GM23338 (cell line): ENCODE measurements around the gene B3GNT3. TPM values are rescaled to one million over a fixed set of nuclear protein-coding genes. Genes with fewer than 3 reads are reported as not detected.

Source experiments
- ATAC-seq: fragments of 200-7000 bp; cut with Tn5 transposase; 3 replicates; pipeline ENCODE4 v1.9.1; 2020
- DNase-seq: peaks from one replicate; pipeline ENCODE4 v3.0.0-alpha.2; 2015; ENCODE audit warnings: low spot score
- H2AFZ ChIP-seq: fragments of 200-600 bp; sonication (generic); 2 replicates; pipeline ENCODE4 v1.8.0; 2016; ENCODE audit warnings: antibody characterized with exemption, mild to moderate bottlenecking, moderate library complexity
- H3F3A ChIP-seq: fragments of 200-600 bp; sonication (generic); replicated peaks from 2 replicates; pipeline ENCODE4 v1.8.0; 2017; ENCODE audit warnings: antibody characterized with exemption, mixed run types, low read depth
- H3K27ac ChIP-seq: fragments of 200-600 bp; sonication (generic); 2 replicates; pipeline ENCODE4 v1.6.1; 2016; ENCODE audit warnings: low read depth
- H3K27me3 ChIP-seq: fragments of 200-600 bp; sonication (generic); 2 replicates; pipeline ENCODE4 v1.8.0; 2016; ENCODE audit warnings: mild to moderate bottlenecking, mixed run types, moderate library complexity; ENCODE audit not compliant: insufficient read depth
- H3K36me3 ChIP-seq: fragments of 200-600 bp; sonication (generic); 2 replicates; pipeline ENCODE4 v1.8.0; 2016; ENCODE audit warnings: mild to moderate bottlenecking; ENCODE audit not compliant: insufficient read depth
- H3K4me1 ChIP-seq: fragments of 200-600 bp; sonication (generic); 2 replicates; pipeline ENCODE4 v1.8.0; 2016; ENCODE audit warnings: mild to moderate bottlenecking, moderate library complexity; ENCODE audit not compliant: insufficient read depth
- H3K4me2 ChIP-seq: fragments of 200-600 bp; sonication (generic); 2 replicates; pipeline ENCODE4 v1.7.1; 2017; ENCODE audit warnings: mixed run types
- H3K4me3 ChIP-seq: fragments of 200-600 bp; sonication (generic); 2 replicates; pipeline ENCODE4 v1.6.1; 2016; ENCODE audit warnings: mixed run types
- H3K79me2 ChIP-seq: fragments of 200-600 bp; sonication (generic); replicated peaks from 2 replicates; pipeline ENCODE4 v1.8.0; 2017; ENCODE audit warnings: mild to moderate bottlenecking; ENCODE audit not compliant: insufficient read depth
- H3K9me2 ChIP-seq: fragments of 200-600 bp; sonication (generic); 2 replicates; pipeline ENCODE4 v1.8.0; 2017; ENCODE audit not compliant: insufficient read depth
- H4K20me1 ChIP-seq: fragments of 200-600 bp; sonication (generic); replicated peaks from 2 replicates; pipeline ENCODE4 v1.8.0; 2017; ENCODE audit warnings: mild to moderate bottlenecking; ENCODE audit not compliant: insufficient read depth
- H3K27ac Mint-ChIP-seq: 2 replicates; pipeline ENCODE4 v1.8.0; 2020; ENCODE audit warnings: inconsistent platforms, mild to moderate bottlenecking, moderate library complexity, mixed read lengths
- H3K27me3 Mint-ChIP-seq: 3 replicates; pipeline ENCODE4 v1.8.0; 2022; ENCODE audit warnings: low read depth, mild to moderate bottlenecking, moderate library complexity, mixed read lengths, inconsistent platforms; ENCODE audit not compliant: insufficient read depth, poor library complexity
- H3K36me3 Mint-ChIP-seq: 3 replicates; pipeline ENCODE4 v1.8.0; 2021; ENCODE audit warnings: low read depth, mild to moderate bottlenecking, inconsistent platforms, moderate library complexity, mixed read lengths
- H3K4me1 Mint-ChIP-seq: 3 replicates; pipeline ENCODE4 v1.8.0; 2020; ENCODE audit warnings: mild to moderate bottlenecking, inconsistent platforms, mixed read lengths
- H3K4me3 Mint-ChIP-seq: 3 replicates; pipeline ENCODE4 v1.8.0; 2021; ENCODE audit warnings: moderate library complexity, mild to moderate bottlenecking, inconsistent platforms, mixed read lengths
- H3K9me3 Mint-ChIP-seq: 3 replicates; pipeline ENCODE4 v1.8.0; 2020; ENCODE audit warnings: moderate library complexity, mild to moderate bottlenecking, inconsistent platforms, mixed read lengths
- CREB1 ChIP-seq: fragments of 250-450 bp; sonication (Bioruptor Pico); IDR thresholded peaks from 2 replicates; pipeline ENCODE4 v1.5.0; 2020; ENCODE audit warnings: low read depth, mild to moderate bottlenecking, moderate library complexity
- EZH2 ChIP-seq: fragments of 200-600 bp; sonication (generic); IDR thresholded peaks from one replicate; pipeline ENCODE4 v1.8.0; 2017; ENCODE audit warnings: antibody characterized with exemption, mild to moderate bottlenecking, low read depth; ENCODE audit not compliant: unreplicated experiment
- EZH2phosphoT487 ChIP-seq: fragments of 200-600 bp; sonication (generic); IDR thresholded peaks from one replicate; pipeline ENCODE4 v1.8.1; 2018; ENCODE audit warnings: antibody characterized with exemption; ENCODE audit not compliant: unreplicated experiment
- JUNB ChIP-seq: IDR thresholded peaks from one replicate; pipeline ENCODE4 v1.6.1; 2016; ENCODE audit warnings: antibody characterized with exemption; ENCODE audit not compliant: unreplicated experiment
- POLR2AphosphoS5 ChIP-seq: IDR thresholded peaks from 2 replicates; pipeline ENCODE4 v1.6.1; 2016; ENCODE audit warnings: antibody characterized with exemption, low read depth
- STAT1 ChIP-seq: IDR thresholded peaks from one replicate; pipeline ENCODE4 v1.6.1; 2016; ENCODE audit warnings: antibody characterized with exemption; ENCODE audit not compliant: unreplicated experiment
- ZNF114 ChIP-seq: fragments of 250-450 bp; sonication (Bioruptor Pico); IDR thresholded peaks from 2 replicates; pipeline ENCODE4 v1.5.0; 2020; ENCODE audit warnings: mild to moderate bottlenecking, moderate library complexity
- polyA plus RNA-seq: library from polyadenylated mRNA; unstranded; fragments of >200 nt; fragmentation: Nextera tagmentation; extraction: Ambion mirVana; gene quantifications from 2 replicates; pipeline ENCODE4 v1.2.1, GENCODE V29; 2016
- total RNA-seq: library from RNA; depleted of rRNA; stranded (reverse); fragments of >200 nt; shearing (Covaris generic); gene quantifications from 2 replicates; pipeline ENCODE4 v1.2.3, GENCODE V29; 2014
- TF ChIP-seq, protein P1 (sequence below), 2 experiments: fragments of 200-600 bp in 1 of 2; sonication (generic) in 1 of 2; conservative IDR thresholded peaks; 2 replicates each; pipeline versions ENCODE4 v1.5.1 to v1.6.1; 2016 to 2017; ENCODE audit warnings: antibody characterized with exemption in 2 of 2, low read depth in 2 of 2, mild to moderate bottlenecking in 2 of 2, moderate library complexity in 1 of 2
- TF ChIP-seq, protein P2 (sequence below): IDR thresholded peaks from one replicate; pipeline ENCODE4 v1.6.1; 2018; ENCODE audit warnings: antibody characterized with exemption; ENCODE audit not compliant: unreplicated experiment

B3GNT3 gene
- total and polyA plus RNA-seq, 2 experiments from 2014 or later: 0.99 to 1.9 TPM

DNA sequence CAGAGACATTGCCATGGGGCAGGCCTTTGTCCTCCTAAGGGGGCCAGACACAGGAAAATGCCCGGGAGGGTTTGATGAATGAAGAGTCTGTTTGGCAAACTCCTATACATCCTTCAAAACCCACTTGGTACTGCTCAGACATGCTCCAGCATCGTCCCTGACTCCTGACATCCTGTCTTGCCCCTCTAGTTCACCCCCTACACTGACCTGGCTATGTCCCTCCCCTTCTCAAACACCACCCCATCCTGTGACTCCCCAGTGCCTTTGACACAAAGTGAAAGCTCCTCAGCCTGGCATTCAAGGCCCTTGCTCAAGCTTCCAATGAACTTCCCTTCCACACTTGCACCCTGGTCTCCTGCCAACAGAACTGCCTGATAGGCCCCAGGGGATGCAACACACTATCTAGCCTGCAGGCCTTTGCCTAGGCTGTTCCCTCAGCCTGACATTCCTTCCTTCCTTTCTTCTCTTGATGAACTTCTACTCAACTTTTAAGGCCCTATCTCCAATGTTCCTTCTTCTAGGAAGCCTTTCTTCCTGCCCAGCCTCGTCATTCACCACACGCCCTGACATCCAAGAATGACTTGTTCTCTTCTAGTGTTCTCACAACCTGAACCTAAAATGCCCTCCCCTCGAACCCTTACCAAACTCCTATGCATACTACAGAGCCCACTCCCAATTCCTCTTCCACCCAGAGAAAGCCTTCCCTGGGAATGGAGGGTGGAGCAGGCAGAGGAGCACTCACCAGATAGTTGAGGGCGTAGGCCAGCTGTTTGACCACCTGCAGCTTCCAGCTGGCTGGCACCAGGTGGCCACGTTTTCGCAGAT lies 40.5 kb downstream of the B3GNT3 start:
- H4K20me1 ChIP-seq: no peaks in the 10 kb centered on the region
- ATAC-seq: no peak
- no peak overlapping the region for H2AFZ ChIP-seq
- no peaks in the 10 kb centered on the region for H3K79me2 ChIP-seq
- H3K4me1 ChIP-seq: peaks cover 5% of the 10 kb centered on the region; the same call in 1 of the 2 replicates
- peaks cover 15% of the 10 kb centered on the region for H3K4me1 Mint-ChIP-seq
- H3K27ac ChIP-seq: no peak overlapping the region
- H3K4me2 ChIP-seq: no peak overlapping the region
- 0 out of 2 replicates have a peak, but pooled peaks cover 9% of the 10 kb centered on the region for H3K27me3 ChIP-seq
- no peaks in the 10 kb centered on the region for H3K9me3 Mint-ChIP-seq
- H3K4me3 Mint-ChIP-seq: no peak overlapping the region; the same call in 2 of the 3 replicates
- DNase-seq: no peak
- H3K36me3 Mint-ChIP-seq: no peaks in the 10 kb centered on the region; the same call in 2 of the 3 replicates
- H3K9me2 ChIP-seq: no peaks in the 10 kb centered on the region
- H3F3A ChIP-seq: 0 out of 2 replicates have a peak, but pooled peaks cover 5% of the 10 kb centered on the region
- H3K36me3 ChIP-seq: no peaks in the 10 kb centered on the region
- no peak overlapping the region for H3K27ac Mint-ChIP-seq
- TF ChIP-seq POLR2AphosphoS5 (no peak), STAT1 (no peak), JUNB (no peak), EZH2 (no peak), CREB1 (CRISPR knock-in tag) (no peak), ZNF114 (no peak), EZH2phosphoT487 (no peak)
- TF ChIP-seq, protein P1, sequence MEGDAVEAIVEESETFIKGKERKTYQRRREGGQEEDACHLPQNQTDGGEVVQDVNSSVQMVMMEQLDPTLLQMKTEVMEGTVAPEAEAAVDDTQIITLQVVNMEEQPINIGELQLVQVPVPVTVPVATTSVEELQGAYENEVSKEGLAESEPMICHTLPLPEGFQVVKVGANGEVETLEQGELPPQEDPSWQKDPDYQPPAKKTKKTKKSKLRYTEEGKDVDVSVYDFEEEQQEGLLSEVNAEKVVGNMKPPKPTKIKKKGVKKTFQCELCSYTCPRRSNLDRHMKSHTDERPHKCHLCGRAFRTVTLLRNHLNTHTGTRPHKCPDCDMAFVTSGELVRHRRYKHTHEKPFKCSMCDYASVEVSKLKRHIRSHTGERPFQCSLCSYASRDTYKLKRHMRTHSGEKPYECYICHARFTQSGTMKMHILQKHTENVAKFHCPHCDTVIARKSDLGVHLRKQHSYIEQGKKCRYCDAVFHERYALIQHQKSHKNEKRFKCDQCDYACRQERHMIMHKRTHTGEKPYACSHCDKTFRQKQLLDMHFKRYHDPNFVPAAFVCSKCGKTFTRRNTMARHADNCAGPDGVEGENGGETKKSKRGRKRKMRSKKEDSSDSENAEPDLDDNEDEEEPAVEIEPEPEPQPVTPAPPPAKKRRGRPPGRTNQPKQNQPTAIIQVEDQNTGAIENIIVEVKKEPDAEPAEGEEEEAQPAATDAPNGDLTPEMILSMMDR (conservative IDR thresholded peaks at IDR 0.05; ENCODE audit: low read depth in 2 of 2): no peak
- TF ChIP-seq, protein P2, sequence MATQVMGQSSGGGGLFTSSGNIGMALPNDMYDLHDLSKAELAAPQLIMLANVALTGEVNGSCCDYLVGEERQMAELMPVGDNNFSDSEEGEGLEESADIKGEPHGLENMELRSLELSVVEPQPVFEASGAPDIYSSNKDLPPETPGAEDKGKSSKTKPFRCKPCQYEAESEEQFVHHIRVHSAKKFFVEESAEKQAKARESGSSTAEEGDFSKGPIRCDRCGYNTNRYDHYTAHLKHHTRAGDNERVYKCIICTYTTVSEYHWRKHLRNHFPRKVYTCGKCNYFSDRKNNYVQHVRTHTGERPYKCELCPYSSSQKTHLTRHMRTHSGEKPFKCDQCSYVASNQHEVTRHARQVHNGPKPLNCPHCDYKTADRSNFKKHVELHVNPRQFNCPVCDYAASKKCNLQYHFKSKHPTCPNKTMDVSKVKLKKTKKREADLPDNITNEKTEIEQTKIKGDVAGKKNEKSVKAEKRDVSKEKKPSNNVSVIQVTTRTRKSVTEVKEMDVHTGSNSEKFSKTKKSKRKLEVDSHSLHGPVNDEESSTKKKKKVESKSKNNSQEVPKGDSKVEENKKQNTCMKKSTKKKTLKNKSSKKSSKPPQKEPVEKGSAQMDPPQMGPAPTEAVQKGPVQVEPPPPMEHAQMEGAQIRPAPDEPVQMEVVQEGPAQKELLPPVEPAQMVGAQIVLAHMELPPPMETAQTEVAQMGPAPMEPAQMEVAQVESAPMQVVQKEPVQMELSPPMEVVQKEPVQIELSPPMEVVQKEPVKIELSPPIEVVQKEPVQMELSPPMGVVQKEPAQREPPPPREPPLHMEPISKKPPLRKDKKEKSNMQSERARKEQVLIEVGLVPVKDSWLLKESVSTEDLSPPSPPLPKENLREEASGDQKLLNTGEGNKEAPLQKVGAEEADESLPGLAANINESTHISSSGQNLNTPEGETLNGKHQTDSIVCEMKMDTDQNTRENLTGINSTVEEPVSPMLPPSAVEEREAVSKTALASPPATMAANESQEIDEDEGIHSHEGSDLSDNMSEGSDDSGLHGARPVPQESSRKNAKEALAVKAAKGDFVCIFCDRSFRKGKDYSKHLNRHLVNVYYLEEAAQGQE: no peak
- H3K27me3 Mint-ChIP-seq: peaks cover 21% of the 10 kb centered on the region
- no peak overlapping the region for H3K4me3 ChIP-seq
